HPDE6-E6E7 (cell line): ENCODE data around the gene SLC1A3.
"Not testable (repeated sequence)": the region's sequence is repeated elsewhere in the genome, so short reads cannot be mapped to it uniquely, and the experiment has no call there.

Experiments used
- DNase-seq: peaks from one replicate; pipeline ENCODE4 v3.0.0; 2011; ENCODE audit warnings: missing footprints; ENCODE audit errors: extremely low spot score

The SLC1A3 gene

GRCh38 chr5:36606428-36607113, at the start of gene SLC1A3:
SLC1A3 (plus strand) TSS chr5:36606606; CDS start chr5:36608424, 1,818 bp downstream.
- peak; percentile 73 for DNase-seq

GRCh38 chr5:36558641-36559040, 47.8 kb upstream of the SLC1A3 start:
- DNase-seq: no peak

GRCh38 chr5:36561601-36562000, 44.8 kb upstream of the SLC1A3 start:
- DNase-seq: no peak

- DNase-seq: no peak
Measured at GRCh38 chr5:36569491-36569890, 36.9 kb upstream of the SLC1A3 start.

GRCh38 chr5:36570301-36571095, 35.9 kb upstream of the SLC1A3 start:
- no peak for DNase-seq

- DNase-seq: no peak
Measured at GRCh38 chr5:36571401-36572042, 34.9 kb upstream of the SLC1A3 start.

GRCh38 chr5:36573438-36573837, 33.0 kb upstream of the SLC1A3 start:
- DNase-seq: peak; percentile 48

- peak; percentile 44 for DNase-seq
Measured at GRCh38 chr5:36575361-36575781, 31.0 kb upstream of the SLC1A3 start.

GRCh38 chr5:36576721-36577120, 29.7 kb upstream of the SLC1A3 start:
- no peak for DNase-seq

GRCh38 chr5:36579858-36580257, 26.5 kb upstream of the SLC1A3 start:
- not testable (repeated sequence) for DNase-seq

GRCh38 chr5:36581070-36581469, 25.3 kb upstream of the SLC1A3 start:
- DNase-seq: no peak

- no peak for DNase-seq
Measured at GRCh38 chr5:36584009-36584875, 22.2 kb upstream of the SLC1A3 start.

GRCh38 chr5:36585701-36586100, 20.7 kb upstream of the SLC1A3 start:
- DNase-seq: no peak

- no peak for DNase-seq
Measured at GRCh38 chr5:36587354-36587753, 19.1 kb upstream of the SLC1A3 start.

GRCh38 chr5:36589735-36590134, 16.7 kb upstream of the SLC1A3 start:
- not testable (repeated sequence) for DNase-seq

GRCh38 chr5:36590513-36591286, 15.7 kb upstream of the SLC1A3 start:
- DNase-seq: no peak

GRCh38 chr5:36593867-36594266, 12.5 kb upstream of the SLC1A3 start:
- no peak for DNase-seq

- no peak for DNase-seq
Measured at GRCh38 chr5:36596247-36596646, 10.2 kb upstream of the SLC1A3 start.

- no peak for DNase-seq
Measured at GRCh38 chr5:36596756-36597155, 9.7 kb upstream of the SLC1A3 start.

GRCh38 chr5:36598045-36598444, 8.4 kb upstream of the SLC1A3 start:
- no peak for DNase-seq
